Glomerular endothelial cell (primary cell): Measurements from ENCODE around the gene TMEM184A. TPM values are rescaled to one million over a fixed set of nuclear protein-coding genes. Genes with fewer than 3 reads are reported as not detected.

Experiments used
- DNase-seq: peaks from one replicate; pipeline ENCODE4 v3.0.0-alpha.2; 2011; ENCODE audit warnings: low read depth, low spot score; ENCODE audit errors: extremely low read depth
- total RNA-seq: library from RNA; depleted of rRNA; stranded (reverse); fragments of >200 nt; gene quantifications from 2 replicates; pipeline ENCODE4 v1.2.3, GENCODE V29; 2015

Gene TMEM184A
- total RNA-seq, 1 donor from 2014 or later: 0.64 TPM

DNA sequence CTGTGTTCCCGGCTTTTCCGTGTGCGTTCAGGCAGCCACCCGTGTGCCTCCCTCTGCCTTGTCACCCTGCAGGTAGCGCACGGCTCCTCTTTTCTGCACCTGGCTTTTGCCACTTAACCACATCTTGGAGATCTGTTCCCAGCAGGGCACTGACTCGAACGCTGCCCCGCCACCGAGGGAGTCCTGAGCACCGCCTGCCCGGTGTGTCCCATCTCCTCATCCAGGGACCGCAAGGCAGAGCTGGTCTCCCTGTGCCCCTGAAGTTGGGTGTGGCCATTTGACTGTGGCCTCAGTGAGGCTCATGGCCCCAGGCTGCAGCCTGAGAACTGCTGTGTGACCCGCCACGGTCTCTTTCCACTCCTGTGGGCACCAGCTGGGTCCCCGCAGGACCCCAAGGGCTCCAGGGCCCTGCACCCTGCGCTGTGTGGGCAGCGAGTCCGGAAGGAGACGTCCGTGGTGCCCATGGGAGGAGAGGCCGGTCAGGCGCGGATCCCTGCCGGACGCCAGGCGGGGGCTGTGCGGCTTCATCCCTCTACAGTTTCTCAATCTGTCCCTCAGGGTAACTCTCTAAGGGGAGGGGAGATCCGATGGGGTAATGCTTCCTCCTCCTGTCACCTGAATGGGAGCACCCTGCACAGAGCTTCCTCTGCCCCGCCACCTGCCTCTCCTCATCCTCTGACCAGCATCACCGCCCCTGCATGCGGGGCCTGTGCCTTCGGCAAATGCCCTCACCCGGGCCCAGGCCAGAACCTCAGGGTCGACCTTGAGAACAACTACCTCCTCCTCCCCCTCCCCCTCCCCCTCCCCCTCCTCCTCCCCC lies 50.1 kb downstream of the TMEM184A start:
- DNase-seq: no peak

GRCh38 chr7:1503816-1504775 lies 51.9 kb downstream of the TMEM184A start, which contains the start of gene INTS1:
Gene INTS1 (minus strand): TSS chr7:1504389. CDS start chr7:1503960, 429 bp downstream.
- DNase-seq: no peak

DNA sequence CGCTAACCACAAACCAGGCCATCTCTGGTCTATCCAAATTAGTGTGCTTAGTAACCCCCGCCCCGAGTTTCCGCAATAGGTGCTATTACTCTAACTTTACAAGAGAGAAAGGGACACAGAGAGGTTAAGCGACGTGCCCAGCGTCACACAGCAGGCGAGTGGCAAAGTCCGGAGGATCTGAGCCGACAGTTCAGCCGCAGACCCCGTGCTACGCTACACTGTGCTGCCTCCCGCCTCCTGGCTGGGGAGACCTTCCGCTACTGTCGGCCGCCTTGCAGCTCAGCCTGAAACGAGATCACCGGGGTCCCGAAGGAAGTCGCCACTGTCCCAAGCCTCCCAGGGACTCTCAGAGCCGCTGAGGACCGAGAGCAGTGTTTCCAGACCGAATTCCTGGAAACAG lies 52.6 kb downstream of the TMEM184A start:
- DNase-seq: no peak

DNA sequence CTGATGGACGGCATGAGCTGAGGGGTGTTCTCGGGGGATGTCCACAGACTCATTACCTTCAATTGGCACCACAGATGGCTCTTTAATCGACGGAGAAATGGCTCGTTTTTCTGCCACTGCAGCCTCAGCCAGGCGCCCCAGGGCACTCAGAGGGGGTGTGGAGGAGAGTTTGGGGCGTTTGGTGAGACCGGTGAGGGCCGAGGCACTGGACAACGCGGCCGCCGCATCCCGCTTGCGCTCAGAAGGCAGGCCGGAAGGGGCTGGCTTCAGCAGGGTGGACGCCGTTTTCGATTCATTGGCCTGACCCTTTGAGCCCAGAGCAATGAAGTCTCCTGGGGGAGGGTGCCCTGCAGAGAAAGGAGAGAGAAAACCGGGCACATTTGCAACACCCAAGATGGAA lies 53.2 kb downstream of the TMEM184A start:
- no peak for DNase-seq

- DNase-seq: no peak
These were observed 54.3 kb downstream of the TMEM184A start for GRCh38 chr7:1501487-1502270.

- no peak for DNase-seq
These were observed 55.8 kb downstream of the TMEM184A start for GRCh38 chr7:1500064-1500807.

GRCh38 chr7:1499367-1500029 lies 56.5 kb downstream of the TMEM184A start:
- no peak for DNase-seq

DNA sequence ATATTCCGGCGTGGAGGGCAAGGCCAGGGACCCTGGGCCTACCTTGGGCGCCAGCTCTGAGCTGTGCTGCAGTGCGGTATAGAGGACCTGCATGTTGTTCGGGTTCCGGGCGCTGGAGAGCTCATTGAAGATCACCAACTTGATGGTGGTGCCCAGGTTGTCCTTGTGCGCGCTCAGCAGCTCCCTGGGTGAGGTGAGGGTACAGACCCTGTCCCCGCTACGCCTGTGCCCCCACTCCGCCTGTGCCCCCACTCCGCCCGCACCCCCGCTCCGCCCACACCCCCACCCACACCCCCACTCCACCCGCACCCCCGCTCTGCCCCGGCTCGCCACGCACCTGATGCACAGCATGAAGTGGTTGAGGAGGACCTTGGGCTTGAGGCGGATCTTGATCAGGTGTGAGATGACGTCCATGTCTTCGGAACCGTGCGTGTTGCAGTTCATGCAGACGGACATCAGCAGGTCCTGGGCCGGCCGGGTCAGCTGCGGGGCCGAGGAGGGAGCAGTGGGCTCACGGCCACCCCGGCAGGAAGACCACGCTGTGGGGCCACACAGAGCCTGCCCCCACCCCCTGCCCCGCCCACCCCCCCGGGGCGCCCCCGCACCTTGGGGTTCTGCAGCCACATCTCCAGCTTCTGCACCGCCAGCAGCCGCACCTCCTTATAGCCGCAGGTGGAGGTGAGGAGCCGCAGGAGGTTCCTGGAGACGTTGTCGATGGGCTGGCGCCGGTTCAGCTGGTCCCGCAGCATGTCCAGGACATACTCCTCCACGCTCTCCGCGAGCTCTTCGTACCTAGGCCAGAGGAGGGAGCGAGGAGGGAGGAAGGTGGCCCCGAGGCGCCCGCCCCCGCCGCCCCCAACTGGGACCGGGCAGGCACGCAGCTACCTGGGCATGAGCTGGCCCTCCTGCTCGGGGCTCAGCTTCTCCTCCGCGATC lies 57.4 kb downstream of the TMEM184A start:
- DNase-seq: no peak

GRCh38 chr7:1497293-1497927 lies 58.6 kb downstream of the TMEM184A start:
- DNase-seq: no peak

DNA sequence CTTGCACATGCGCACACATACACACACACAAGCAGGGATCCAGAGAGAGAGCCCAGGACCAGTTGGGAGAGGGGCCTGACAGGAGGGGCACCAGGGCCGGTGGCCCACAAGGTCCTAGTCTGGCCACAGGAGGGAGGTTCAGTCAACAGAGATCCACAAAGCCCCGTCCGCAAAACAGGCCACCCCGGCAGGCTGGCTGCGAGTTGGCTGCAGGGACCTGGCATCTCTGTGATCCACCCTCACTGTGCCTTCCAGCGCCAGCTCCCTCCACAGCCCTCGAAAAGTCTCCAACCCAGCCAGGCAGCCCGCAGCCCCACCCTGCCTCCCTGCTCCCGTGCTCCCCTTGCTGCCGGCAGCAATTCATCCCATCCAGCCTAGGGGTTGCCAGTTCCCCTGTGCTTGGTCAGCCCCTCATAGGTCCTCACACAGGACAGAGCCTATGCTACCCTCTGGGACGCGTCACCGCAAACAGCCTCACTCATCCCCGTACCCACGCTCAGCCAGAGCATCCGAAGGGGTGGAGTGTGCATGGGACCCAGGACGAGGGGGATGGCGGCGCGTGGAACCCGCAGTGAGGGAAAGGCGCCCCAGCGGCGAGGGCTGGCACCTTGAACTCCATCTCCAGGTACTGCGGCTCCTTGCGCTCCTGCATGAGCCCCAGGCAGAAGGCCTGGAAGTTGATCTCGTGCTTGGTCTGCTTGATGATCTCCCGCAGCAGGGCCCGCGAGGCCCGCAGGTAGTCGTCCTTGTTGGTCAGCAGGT lies 59.3 kb downstream of the TMEM184A start:
- DNase-seq: no peak

- DNase-seq: no peak
These were observed 60.3 kb downstream of the TMEM184A start for GRCh38 chr7:1495564-1496242.

GRCh38 chr7:1494866-1495563 lies 61.0 kb downstream of the TMEM184A start:
- no peak for DNase-seq

DNA sequence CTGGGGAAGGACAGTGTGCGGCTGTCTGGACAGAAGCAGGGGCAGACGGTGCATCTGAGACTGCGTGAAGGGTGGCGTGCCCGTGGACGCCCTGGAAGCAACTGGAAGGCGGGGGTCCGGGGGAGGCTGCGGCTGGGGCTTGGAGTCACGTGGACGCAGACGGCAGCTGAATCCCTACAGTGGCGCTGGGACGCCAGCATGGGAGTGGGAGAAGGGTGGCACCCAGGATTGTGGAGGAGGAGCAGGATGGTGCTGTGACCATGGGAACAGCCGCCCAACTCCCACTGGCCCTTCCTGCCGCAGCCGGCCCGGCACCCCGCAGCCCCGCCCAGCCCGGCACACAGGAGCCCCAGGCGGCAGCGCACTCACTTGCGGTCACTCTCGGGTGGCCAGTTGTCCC lies 61.6 kb downstream of the TMEM184A start:
- no peak for DNase-seq

- no peak for DNase-seq
These were observed 62.4 kb downstream of the TMEM184A start for GRCh38 chr7:1493571-1493970.

DNA sequence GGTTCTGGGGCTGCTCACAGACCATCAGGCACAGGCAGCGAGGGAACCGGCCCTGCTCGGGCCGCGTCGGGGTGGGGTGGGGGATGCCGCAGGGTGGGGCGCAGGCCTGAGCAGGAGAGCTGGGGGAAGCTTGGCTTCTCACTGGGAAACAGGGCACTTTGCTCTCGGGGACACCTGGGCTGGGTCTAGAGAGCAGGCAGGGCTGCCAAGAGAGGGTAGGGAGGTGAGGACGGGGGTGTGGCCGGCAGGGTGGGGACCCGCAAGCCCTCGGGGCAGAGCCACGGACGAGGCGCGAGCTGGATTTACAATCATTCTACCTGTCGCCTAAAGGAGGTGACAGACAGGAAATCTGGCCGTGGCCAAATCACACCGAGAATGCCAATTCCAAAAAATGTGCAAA lies 62.9 kb downstream of the TMEM184A start:
- no peak for DNase-seq

- no peak for DNase-seq
These were observed 63.4 kb downstream of the TMEM184A start for GRCh38 chr7:1492640-1493039.
